Right lobe of liver (tissue), 4 donors: Measurements from ENCODE around the gene GARIN5B.

Source experiments
- POLR2A ChIP-seq: fragments of 450-650 bp; IDR thresholded peaks from one replicate; pipeline ENCODE4 v1.6.1; 2017; ENCODE audit warnings: antibody characterized with exemption, mild to moderate bottlenecking
- TF ChIP-seq, protein P1 (sequence below), 4 donors: fragments of 200-600 bp in 3 of 4; fragments of 450-650 bp in 1 of 4; IDR thresholded peaks; one replicate each; pipeline versions ENCODE4 v1.5.1 to v1.8.0; 2016 to 2022; ENCODE audit warnings: antibody characterized with exemption in 4 of 4, mild to moderate bottlenecking in 2 of 4
- donor health status: DM: no; HTN: no; CAD: no.
- donor health status: DM: no; HTN: no; CAD: no.
- donor health status: DM: no; HTN: yes; CAD: no.

DNA sequence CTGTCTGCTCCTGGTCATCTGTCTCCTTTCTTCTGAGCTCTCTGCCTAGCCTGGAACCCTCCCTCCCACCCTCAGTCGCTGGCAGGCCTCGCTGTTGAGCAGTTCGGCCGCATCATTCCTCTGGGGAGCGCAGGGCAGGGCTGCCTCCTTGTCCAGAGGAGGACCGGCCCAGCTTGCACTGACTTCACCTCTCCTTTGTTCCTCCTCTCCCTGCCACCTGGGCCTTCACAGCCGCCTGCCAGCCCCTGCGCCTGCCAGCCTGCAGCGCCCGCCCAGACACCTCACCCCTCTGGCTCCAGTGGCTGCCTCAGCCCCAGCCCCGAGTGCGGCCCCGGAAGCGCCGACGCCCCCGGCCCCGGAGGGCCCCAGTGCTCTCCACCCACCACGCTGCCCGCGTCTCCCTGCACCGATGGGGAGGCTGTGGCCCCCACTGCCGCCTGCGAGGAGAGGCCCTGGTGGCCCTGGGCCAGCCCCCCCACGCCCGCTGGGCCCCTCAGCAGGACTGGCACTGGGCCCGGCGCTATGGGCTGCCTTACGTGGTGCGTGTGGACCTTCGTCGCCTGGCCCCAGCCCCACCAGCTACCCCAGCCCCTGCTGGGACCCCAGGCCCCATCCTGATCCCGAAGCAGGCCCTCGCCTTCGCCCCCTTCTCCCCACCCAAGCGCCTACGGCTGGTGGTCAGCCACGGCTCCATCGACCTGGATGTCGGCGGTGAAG, 16.2 kb downstream of the GARIN5B start:
- TF ChIP-seq, protein P1, sequence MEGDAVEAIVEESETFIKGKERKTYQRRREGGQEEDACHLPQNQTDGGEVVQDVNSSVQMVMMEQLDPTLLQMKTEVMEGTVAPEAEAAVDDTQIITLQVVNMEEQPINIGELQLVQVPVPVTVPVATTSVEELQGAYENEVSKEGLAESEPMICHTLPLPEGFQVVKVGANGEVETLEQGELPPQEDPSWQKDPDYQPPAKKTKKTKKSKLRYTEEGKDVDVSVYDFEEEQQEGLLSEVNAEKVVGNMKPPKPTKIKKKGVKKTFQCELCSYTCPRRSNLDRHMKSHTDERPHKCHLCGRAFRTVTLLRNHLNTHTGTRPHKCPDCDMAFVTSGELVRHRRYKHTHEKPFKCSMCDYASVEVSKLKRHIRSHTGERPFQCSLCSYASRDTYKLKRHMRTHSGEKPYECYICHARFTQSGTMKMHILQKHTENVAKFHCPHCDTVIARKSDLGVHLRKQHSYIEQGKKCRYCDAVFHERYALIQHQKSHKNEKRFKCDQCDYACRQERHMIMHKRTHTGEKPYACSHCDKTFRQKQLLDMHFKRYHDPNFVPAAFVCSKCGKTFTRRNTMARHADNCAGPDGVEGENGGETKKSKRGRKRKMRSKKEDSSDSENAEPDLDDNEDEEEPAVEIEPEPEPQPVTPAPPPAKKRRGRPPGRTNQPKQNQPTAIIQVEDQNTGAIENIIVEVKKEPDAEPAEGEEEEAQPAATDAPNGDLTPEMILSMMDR (IDR thresholded peaks at IDR 0.05) = no peak
- TF ChIP-seq POLR2A = no peak
